HG03457 (cell line): Measurements from ENCODE around the gene BARHL2.

Source experiments
- ATAC-seq: cut with Tn5 transposase; IDR thresholded peaks from one replicate; pipeline ENCODE4 v1.9.1; 2021; ENCODE audit warnings: moderate number of reproducible peaks; ENCODE audit not compliant: unreplicated experiment

BARHL2 gene

GRCh38 chr1:90716552-90717355 is at the start of gene BARHL2:
Gene BARHL2, minus strand, starts transcription at chr1:90717302. Its CDS starts 107 bp downstream, at chr1:90717195.
- no peak for ATAC-seq

DNA sequence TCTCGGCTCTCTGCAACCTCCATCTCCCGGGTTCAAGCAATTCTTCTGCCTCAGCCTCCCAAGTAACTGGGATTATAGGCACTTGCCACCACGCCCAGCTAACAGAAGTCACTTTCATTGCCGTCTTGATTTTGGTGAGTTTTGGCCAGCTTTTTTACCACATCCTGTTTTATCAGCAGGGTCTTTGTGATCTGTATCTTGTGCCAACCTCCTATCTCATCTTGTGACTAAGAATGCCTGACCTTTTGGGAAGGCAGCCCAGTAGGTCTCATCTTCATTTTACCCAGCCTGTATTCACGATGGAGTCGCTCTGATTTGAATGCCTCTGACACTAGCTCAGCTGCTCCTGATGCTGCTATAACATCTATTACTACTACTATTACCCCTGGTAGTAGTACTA is 46.8 kb upstream of the BARHL2 start:
- no peak for ATAC-seq

DNA sequence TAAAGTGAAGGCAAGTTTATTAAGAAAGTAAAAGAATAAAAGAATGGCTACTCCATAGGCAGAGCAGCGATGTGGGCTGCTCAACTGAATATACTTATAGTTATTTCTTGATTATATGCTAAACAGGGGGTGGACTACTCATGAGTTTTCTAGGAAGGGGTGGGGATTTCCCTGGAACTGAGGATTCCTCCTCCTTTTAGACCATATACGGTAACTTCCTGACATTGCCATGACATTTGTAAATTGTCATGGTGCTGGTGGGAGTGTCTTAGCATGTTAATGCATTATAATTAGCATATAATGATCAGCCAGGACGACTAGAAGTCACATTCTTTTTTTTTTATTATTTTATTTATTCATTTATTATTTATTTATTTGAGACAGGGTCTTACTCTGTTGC is 46.4 kb upstream of the BARHL2 start:
- ATAC-seq, result no peak

DNA sequence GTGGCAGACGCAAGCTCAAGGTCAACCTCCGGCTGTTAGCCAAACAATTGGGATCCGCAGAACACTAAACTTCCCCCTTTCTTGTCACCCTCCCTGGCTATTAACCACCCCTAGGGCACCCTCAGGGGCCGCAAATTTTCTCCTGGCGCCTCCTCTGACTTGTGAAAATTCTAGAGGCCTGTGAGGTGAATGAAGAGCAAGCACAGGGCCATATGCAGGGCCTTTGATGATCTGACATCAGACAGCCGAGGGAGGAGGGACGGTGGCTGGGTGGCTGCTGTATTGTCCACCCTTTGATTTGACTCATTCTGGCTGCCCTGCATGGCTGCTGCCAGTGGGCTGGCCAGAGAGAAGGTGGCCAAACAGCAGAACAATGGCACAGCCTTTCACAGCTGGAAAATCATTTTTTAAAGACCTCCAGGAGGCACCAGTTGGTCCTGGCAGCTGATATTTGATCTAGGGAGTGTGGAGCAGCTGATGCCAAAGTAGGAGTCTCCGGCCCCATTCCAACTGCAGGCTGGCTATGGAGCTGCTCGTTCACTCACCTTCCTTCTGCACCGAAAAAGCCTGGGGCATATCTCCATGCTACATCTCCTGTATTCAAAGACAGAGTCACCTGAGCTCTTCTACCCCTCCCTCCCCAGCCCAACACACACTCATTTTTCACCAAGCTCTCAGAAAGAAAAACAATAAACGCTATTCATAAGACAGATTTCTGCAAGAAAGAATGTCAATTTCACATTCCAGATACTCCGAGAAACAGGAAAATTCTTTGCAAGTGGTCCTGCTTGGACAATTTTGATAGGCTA is 44.9 kb upstream of the BARHL2 start:
- ATAC-seq, result no peak

- ATAC-seq, result no peak
Measured at GRCh38 chr1:90761156-90761555, 44.1 kb upstream of the BARHL2 start.

DNA sequence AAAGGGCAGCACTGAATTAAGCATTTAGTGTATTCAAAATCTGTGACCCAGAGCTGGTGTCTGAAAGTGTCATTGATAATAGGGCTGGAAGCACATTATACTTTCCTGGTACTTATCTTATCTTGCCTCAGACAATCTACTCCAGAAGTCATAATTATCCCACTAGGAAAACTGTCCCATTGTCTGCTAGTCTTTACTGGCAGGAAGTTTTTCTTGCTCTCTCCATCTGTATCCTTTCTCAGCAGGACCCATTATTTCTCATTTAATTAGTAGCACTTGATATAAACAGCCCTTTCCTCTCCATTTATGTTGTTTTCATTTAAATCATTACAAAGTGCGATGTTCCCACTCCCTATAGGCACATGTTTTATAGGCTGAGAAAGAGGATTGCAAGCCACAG is 36.5 kb upstream of the BARHL2 start:
- no peak for ATAC-seq

DNA sequence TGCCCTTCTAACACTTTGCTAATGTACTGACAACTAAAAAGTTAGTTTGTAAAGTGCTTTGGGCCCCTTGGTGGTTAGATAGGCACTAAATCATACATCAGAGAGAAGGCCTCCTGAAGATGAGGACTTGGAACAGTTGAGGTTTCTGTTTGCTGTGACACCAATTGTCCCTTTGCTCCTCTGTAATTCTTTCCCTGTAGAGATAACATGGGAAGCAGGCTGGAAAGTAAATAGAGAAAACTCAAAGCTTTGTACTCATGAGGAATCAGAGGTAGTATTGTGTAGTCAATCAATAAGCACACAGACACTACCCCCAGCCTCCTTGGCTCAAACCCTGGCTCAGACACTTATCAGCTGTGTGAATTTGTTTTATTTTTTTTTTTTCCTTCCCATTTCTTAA is 31.6 kb upstream of the BARHL2 start:
- ATAC-seq, result no peak

- no peak for ATAC-seq
Measured at GRCh38 chr1:90746857-90747256, 29.8 kb upstream of the BARHL2 start.

- no peak for ATAC-seq
Measured at GRCh38 chr1:90745972-90746371, 28.9 kb upstream of the BARHL2 start.

GRCh38 chr1:90732136-90732535 is 15.0 kb upstream of the BARHL2 start:
- no peak for ATAC-seq

GRCh38 chr1:90731382-90732050 is 14.4 kb upstream of the BARHL2 start:
- no peak for ATAC-seq

GRCh38 chr1:90730243-90731022 is 13.3 kb upstream of the BARHL2 start:
- no peak for ATAC-seq

- no peak for ATAC-seq
Measured at GRCh38 chr1:90729504-90730242, 12.6 kb upstream of the BARHL2 start.

DNA sequence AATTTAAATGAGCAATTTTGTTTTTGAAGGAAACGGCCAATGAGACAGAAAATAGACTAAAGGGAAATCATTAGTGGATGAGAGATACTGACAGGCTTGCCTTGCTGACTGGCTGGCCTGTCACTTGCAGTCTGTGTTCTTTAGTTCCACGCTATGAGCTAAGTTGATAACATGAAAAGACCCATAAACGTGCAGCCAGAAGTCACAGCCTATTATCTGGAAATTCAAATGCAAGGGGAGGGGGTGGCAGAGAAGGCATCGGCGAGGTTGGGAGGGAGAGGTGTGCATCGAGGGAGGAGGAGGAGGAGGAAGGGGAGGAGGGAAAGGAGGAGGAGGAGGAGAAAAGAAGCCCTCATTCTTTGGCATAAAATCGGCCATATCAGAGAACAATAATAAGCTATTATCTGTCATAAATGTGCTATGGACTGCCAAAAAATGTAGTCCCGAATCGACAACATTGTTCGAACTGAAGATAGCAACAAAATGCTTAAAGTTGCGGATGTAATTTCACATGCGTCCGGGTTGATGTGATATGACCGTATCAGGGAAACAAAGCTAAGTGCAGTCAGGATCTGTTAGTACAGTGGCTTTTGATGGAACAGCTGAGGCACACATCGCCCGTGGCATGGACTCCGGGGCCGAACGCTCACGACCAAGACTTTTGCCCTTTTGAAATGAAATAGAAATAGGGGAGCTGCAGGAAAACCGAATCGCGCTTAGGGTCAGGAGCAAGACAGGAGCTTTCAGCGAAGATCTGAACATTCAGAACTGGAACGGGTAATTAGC is 11.6 kb upstream of the BARHL2 start:
- ATAC-seq, result no peak

GRCh38 chr1:90727917-90728501 is 10.9 kb upstream of the BARHL2 start:
- no peak for ATAC-seq

- ATAC-seq, result no peak
Measured at GRCh38 chr1:90726986-90727480, 9.9 kb upstream of the BARHL2 start.

GRCh38 chr1:90726425-90726985 is 9.4 kb upstream of the BARHL2 start:
- no peak for ATAC-seq

- no peak for ATAC-seq
Measured at GRCh38 chr1:90725657-90726424, 8.7 kb upstream of the BARHL2 start.
